HUES6 (cell line): Measurements from ENCODE around the gene PPP1R1C.

Experiments used
- H3K27ac ChIP-seq: 2 replicates; pipeline ENCODE4 v1.7.0; 2013; ENCODE audit warnings: low read depth, mild to moderate bottlenecking, low read length, inconsistent platforms
- H3K27me3 ChIP-seq: 2 replicates; pipeline ENCODE4 v1.6.1; 2013; ENCODE audit warnings: low read length; ENCODE audit not compliant: control insufficient read depth, insufficient read depth
- H3K36me3 ChIP-seq: 2 replicates; pipeline ENCODE4 v1.6.1; 2013; ENCODE audit warnings: low read length; ENCODE audit not compliant: control insufficient read depth, insufficient read depth
- H3K4me1 ChIP-seq: 2 replicates; pipeline ENCODE4 v1.6.1; 2013; ENCODE audit warnings: low read length; ENCODE audit not compliant: control insufficient read depth, insufficient read depth
- H3K4me3 ChIP-seq: 2 replicates; pipeline ENCODE4 v1.5.1; 2013; ENCODE audit warnings: low read depth, low read length
- H3K9ac ChIP-seq: one replicate; pipeline ENCODE4 v1.6.1; 2013; ENCODE audit warnings: mild to moderate bottlenecking, low read length
- H3K9me3 ChIP-seq: 2 replicates; pipeline ENCODE4 v1.6.1; 2013; ENCODE audit warnings: low read depth, low read length; ENCODE audit not compliant: control insufficient read depth, insufficient read depth

PPP1R1C gene

DNA sequence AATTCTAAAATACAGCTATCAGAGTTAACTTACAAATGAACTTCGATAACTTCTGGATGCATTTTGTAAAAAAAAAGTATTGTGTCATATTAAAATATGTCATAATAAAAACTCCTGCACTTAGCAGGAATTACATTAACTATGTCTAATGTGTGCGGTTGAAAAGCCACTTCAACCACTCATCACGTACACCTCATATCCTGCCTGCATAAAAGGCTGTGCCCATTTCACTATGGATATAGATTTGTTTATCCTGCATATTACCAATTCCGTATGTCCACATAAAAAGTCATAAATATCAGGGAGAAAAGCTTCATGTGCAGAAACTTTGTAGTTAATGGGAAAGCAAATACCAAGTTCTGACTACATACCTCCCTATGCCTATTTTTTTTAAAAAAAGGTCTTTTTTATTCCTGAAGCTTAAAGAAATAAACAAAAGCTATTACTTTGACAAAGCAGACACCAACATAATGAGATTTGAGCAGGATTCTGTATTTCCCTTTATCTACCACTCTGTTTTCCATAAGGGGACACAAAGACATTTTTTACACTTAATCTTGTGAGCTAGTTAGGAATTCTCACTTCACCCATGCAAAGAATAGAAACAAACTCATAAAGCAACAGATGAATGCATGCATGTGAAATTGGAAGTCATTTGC, 96.1 kb downstream of the PPP1R1C start:
- Histone ChIP-seq H3K27ac (no peak overlapping the region), H3K4me3 (no peak overlapping the region), H3K9me3 (no peaks in the 10 kb centered on the region)

DNA sequence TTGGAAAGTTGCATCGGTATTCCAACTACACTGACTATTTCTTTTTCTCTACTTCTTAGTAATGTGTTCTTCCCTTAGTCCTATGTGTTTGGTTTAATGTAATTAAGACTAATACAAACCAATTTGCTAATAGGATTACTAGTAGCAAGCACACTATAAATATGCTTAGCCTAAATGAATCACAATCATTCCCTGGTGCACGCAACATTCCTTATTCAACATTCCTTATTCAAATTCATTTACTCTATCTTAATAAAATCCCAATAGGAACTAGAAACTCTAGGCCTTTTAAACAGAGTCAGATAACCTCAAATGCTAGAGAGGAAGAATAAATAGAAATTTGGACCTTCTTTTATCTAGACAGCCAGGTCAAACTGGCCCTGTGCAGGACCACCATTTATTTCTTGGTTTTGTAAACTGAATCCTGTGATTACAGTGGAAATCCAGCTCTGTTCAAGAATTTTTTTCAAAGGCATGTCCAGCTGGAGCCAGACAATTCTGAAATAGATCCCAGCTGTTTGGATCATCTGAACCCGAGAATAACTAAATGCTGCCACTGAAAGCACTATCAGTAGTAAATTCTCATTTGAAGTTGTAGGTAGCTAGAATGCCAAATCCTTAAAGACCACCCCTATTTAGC, 103.1 kb downstream of the PPP1R1C start:
- Histone ChIP-seq H3K9ac (no peak overlapping the region), H3K4me1 (no peaks in the 10 kb centered on the region), H3K36me3 (no peaks in the 10 kb centered on the region), H3K9me3 (no peaks in the 10 kb centered on the region), H3K4me3 (no peak overlapping the region), H3K27ac (no peak overlapping the region), H3K27me3 (no peaks in the 10 kb centered on the region)

More for the DNA sequence above, 96.1 kb downstream of the PPP1R1C start:
- no peaks in the 10 kb centered on the region for H3K27me3 ChIP-seq
- no peaks in the 10 kb centered on the region for H3K36me3 ChIP-seq
- no peaks in the 10 kb centered on the region for H3K4me1 ChIP-seq
- no peak overlapping the region for H3K9ac ChIP-seq

DNA sequence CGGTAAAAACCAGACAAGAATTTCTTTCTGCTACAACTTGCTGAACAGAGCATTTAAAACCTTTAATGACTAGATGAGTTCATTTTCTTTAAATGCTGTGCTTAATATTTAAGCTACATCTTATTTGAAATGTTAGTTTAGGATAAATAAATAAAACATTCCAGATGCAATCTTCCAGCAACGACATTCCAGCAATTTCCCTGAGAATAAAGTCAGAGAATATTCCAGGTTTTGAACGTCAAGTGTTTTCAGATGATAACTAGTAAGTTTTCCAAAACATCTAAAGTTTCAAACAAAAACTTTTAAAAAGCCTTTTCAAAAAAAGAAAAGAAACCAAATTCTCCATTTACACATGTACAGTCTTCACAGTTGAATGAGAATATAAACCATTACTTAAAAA, 104.8 kb downstream of the PPP1R1C start:
- Histone ChIP-seq H3K4me1 (no peaks in the 10 kb centered on the region), H3K4me3 (no peak overlapping the region), H3K27ac (no peak overlapping the region), H3K9me3 (no peaks in the 10 kb centered on the region), H3K9ac (no peak overlapping the region), H3K27me3 (no peaks in the 10 kb centered on the region), H3K36me3 (no peaks in the 10 kb centered on the region)

DNA sequence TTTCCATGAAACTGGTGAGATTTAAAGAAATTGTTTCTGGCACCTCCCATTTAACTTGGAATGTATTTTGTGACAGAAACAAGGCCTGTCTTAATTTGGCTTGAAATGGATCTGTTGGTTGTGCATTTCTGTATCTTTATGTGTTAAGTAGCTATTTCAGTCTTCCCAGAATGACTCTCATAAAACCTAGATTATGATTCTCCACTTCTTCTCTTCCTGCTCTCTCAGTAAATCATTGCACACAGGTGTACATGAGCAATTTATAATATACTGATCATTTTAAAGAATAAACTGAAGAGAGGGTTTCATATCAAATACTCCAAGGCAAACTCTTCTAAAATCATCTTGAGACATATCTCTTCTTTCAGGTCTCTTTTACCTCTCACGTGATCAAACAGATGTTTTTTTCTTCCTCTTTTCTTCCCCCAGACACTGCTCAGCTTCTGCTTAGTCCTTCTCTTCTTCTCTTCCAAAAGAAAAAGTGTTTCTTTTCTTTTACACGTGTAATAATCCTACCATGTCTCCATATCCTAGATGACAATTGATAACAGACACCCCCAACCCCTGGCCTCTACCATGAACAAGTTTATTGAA, 112.0 kb downstream of the PPP1R1C start:
- H3K9ac ChIP-seq: no peak overlapping the region
- H3K27ac ChIP-seq: no peak overlapping the region
- no peaks in the 10 kb centered on the region for H3K27me3 ChIP-seq
- peaks cover 4% of the 10 kb centered on the region for H3K4me1 ChIP-seq
- H3K4me3 ChIP-seq: no peak overlapping the region
- H3K9me3 ChIP-seq: no peaks in the 10 kb centered on the region
- no peaks in the 10 kb centered on the region for H3K36me3 ChIP-seq

DNA sequence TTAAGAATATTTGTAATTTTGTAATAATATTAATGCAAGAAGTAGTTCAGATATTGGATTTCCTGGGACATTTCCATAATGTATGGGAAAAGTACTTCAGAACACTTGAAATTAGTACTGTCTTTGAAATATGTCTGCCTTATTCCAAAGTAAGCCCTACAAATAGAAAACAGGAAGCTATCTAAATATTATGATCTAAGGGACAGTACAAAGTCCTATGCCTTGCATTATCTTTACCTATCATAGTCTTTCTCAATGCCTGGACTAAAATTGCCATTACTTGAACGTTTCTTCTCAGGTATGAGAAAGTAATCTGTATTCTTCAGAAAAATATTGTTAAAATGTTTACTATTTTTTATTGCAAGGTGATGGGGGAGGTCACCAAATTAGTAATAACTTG, 113.0 kb downstream of the PPP1R1C start:
- H3K4me1 ChIP-seq: peaks cover 9% of the 10 kb centered on the region
- no peak overlapping the region for H3K27ac ChIP-seq
- no peak overlapping the region for H3K4me3 ChIP-seq
- H3K9ac ChIP-seq: no peak overlapping the region
- H3K27me3 ChIP-seq: no peaks in the 10 kb centered on the region
- H3K36me3 ChIP-seq: no peaks in the 10 kb centered on the region
- H3K9me3 ChIP-seq: no peaks in the 10 kb centered on the region

- H3K9me3 ChIP-seq: no peaks in the 10 kb centered on the region
- H3K4me3 ChIP-seq: no peak overlapping the region
- peaks cover 10% of the 10 kb centered on the region for H3K4me1 ChIP-seq
- H3K27me3 ChIP-seq: no peaks in the 10 kb centered on the region
- no peaks in the 10 kb centered on the region for H3K36me3 ChIP-seq
- no peak overlapping the region for H3K9ac ChIP-seq
- no peak overlapping the region for H3K27ac ChIP-seq
Observed at GRCh38 chr2:182101263-182101662, 115.6 kb downstream of the PPP1R1C start.

DNA sequence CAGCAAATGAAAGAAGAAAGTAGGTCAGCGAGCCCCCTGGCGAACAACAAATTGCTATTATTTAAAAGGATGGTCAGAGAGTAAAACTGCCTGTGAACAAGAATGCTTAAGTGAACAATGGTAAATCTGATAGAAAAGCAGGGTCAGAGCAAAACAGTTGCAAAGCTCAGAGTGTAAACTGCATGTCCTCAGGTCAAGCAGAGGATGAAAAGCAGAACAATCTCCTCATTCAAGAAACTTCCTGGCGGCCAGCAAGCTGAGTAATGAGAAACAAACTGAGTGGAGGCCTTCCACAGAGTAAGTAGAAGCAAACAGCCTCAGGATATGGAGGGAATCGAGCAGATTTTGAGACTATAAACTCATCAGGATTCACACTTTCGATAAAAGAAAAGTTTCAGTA, 117.9 kb downstream of the PPP1R1C start:
- Histone ChIP-seq H3K4me1 (peaks cover 10% of the 10 kb centered on the region), H3K27ac (no peak overlapping the region), H3K36me3 (no peaks in the 10 kb centered on the region), H3K9ac (no peak overlapping the region), H3K9me3 (no peaks in the 10 kb centered on the region), H3K27me3 (no peaks in the 10 kb centered on the region), H3K4me3 (no peak overlapping the region)

DNA sequence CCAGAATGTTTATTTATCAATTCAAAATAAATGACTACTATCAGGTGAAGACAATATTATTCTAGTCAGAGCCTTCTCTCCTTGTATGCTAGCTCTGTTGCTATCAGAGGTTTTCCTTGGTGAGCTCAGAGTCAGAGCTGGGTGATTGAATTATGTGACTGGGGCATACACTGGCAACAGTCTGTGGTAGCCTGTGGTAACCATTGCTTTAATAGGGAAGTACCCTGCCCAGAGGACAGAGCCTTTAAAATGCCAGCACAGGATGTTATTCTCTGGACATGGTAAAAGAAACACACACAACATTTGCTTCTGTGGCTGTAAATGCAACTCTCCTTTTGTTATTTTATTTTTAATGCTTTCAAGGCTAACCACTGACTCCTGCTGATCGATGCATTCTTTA, 124.7 kb downstream of the PPP1R1C start:
- H3K9ac ChIP-seq: no peak overlapping the region
- H3K36me3 ChIP-seq: no peaks in the 10 kb centered on the region
- H3K4me3 ChIP-seq: no peak overlapping the region
- H3K4me1 ChIP-seq: peaks cover 3% of the 10 kb centered on the region; the same call in 1 of the 2 replicates
- H3K27me3 ChIP-seq: no peaks in the 10 kb centered on the region
- H3K9me3 ChIP-seq: no peaks in the 10 kb centered on the region
- no peak overlapping the region for H3K27ac ChIP-seq

DNA sequence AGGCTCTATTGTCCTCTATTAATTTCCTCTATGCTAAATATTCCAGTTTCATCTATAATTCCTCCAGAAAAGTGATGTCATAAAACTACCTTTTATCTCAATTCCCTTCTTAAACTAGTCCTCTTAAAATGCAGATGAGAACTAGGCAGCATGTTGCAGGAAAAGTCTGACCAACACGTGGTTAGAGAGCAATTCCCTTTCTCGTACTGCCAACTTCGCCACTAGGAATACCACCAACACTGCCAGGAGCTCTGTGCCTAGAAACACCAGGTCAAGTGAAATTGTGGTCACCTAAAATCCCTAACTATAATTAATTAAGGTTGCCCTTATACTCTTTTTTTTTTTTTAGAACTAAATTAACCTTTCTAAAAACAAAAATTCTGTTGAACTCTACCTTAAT, 127.7 kb downstream of the PPP1R1C start:
- no peak overlapping the region for H3K4me3 ChIP-seq
- H3K36me3 ChIP-seq: no peaks in the 10 kb centered on the region
- H3K27me3 ChIP-seq: no peaks in the 10 kb centered on the region
- no peaks in the 10 kb centered on the region for H3K9me3 ChIP-seq
- peaks cover 3% of the 10 kb centered on the region; the same call in 1 of the 2 replicates for H3K4me1 ChIP-seq
- no peak overlapping the region for H3K27ac ChIP-seq
- H3K9ac ChIP-seq: no peak overlapping the region

DNA sequence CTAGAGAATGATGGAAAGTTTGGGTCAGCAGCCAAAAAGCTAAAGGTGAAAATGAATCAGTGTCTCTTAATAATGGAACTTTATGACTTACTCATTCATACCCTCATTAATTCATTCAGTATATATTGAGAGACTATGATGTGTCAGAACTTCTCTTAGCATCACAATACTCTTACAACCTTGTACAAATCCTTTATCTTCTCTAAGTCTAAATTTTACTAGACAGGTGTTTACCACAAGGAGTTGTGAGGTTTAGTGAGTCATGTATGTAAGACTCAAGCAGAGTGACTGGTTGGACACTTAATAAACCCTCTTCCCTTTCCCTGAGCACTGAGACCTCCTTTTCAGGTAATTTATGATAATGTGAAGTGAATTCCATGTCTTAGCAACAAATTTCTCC, 129.6 kb downstream of the PPP1R1C start:
- peaks cover 3% of the 10 kb centered on the region; the same call in 1 of the 2 replicates for H3K4me1 ChIP-seq
- H3K4me3 ChIP-seq: no peak overlapping the region
- H3K9me3 ChIP-seq: no peaks in the 10 kb centered on the region

GRCh38 chr2:182116774-182117173, 131.1 kb downstream of the PPP1R1C start:
- Histone ChIP-seq H3K4me3 (no peak overlapping the region), H3K9ac (no peak overlapping the region)

More for the DNA sequence above, 129.6 kb downstream of the PPP1R1C start:
- Histone ChIP-seq H3K27me3 (no peaks in the 10 kb centered on the region), H3K36me3 (no peaks in the 10 kb centered on the region), H3K9ac (no peak overlapping the region), H3K27ac (no peak overlapping the region)

More at GRCh38 chr2:182116774-182117173, 131.1 kb downstream of the PPP1R1C start:
- H3K9me3 ChIP-seq: no peaks in the 10 kb centered on the region
- H3K36me3 ChIP-seq: no peaks in the 10 kb centered on the region
- H3K4me1 ChIP-seq: no peaks in the 10 kb centered on the region
- no peak overlapping the region for H3K27ac ChIP-seq
- H3K27me3 ChIP-seq: no peaks in the 10 kb centered on the region
